Measurements from ENCODE around the gene HOXB6.

HOXB6 gene

GRCh38 chr17:48624118-48624517 is 19.3 kb upstream of the HOXB6 start:
- no peak for DNase-seq

GRCh38 chr17:48623583-48623982 is 18.8 kb upstream of the HOXB6 start:
- DNase-seq, result no peak

GRCh38 chr17:48622857-48623256 is 18.1 kb upstream of the HOXB6 start:
- no peak for DNase-seq

GRCh38 chr17:48621410-48622392 is 16.9 kb upstream of the HOXB6 start:
- DNase-seq, result no peak

- no peak for DNase-seq
These were observed 15.8 kb upstream of the HOXB6 start for GRCh38 chr17:48620461-48621139.

GRCh38 chr17:48619826-48620449 is 15.2 kb upstream of the HOXB6 start:
- DNase-seq, result no peak

- DNase-seq, result peak in 57 of 58 donors; percentile 7 to 89 (median 67)
These were observed 13.6 kb upstream of the HOXB6 start for GRCh38 chr17:48618256-48618896.

- DNase-seq, result no peak
These were observed 12.9 kb upstream of the HOXB6 start for GRCh38 chr17:48617471-48618255.

GRCh38 chr17:48616717-48617470 is 12.1 kb upstream of the HOXB6 start:
- no peak for DNase-seq

- DNase-seq, result no peak
These were observed 11.4 kb upstream of the HOXB6 start for GRCh38 chr17:48615963-48616716.

GRCh38 chr17:48615047-48615962 is 10.5 kb upstream of the HOXB6 start, which contains the start of gene HOXB8:
HOXB8 (minus strand) TSS chr17:48615292; CDS start chr17:48614704, 588 bp downstream.
- DNase-seq, result no peak

- no peak for DNase-seq
These were observed 9.3 kb upstream of the HOXB6 start for GRCh38 chr17:48613862-48614694.

- no peak for DNase-seq
These were observed 8.3 kb upstream of the HOXB6 start for GRCh38 chr17:48612854-48613691.

GRCh38 chr17:48612456-48612853 is 7.7 kb upstream of the HOXB6 start:
- DNase-seq, result no peak

GRCh38 chr17:48611681-48612455 is 7.1 kb upstream of the HOXB6 start:
- no peak for DNase-seq

Measured in anterior cingulate cortex (tissue), 58 donors.